Kidney capillary endothelial cell (primary cell): ENCODE data around the gene AAR2.
A peak's percentile ranks its signal among the peaks of the same experiment; 100 is the strongest.

Experiments used
- DNase-seq: peaks from one replicate; pipeline ENCODE4 v3.0.0-alpha.2; 2018; ENCODE audit warnings: low spot score

AAR2 gene, protein sequence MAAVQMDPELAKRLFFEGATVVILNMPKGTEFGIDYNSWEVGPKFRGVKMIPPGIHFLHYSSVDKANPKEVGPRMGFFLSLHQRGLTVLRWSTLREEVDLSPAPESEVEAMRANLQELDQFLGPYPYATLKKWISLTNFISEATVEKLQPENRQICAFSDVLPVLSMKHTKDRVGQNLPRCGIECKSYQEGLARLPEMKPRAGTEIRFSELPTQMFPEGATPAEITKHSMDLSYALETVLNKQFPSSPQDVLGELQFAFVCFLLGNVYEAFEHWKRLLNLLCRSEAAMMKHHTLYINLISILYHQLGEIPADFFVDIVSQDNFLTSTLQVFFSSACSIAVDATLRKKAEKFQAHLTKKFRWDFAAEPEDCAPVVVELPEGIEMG

DNA sequence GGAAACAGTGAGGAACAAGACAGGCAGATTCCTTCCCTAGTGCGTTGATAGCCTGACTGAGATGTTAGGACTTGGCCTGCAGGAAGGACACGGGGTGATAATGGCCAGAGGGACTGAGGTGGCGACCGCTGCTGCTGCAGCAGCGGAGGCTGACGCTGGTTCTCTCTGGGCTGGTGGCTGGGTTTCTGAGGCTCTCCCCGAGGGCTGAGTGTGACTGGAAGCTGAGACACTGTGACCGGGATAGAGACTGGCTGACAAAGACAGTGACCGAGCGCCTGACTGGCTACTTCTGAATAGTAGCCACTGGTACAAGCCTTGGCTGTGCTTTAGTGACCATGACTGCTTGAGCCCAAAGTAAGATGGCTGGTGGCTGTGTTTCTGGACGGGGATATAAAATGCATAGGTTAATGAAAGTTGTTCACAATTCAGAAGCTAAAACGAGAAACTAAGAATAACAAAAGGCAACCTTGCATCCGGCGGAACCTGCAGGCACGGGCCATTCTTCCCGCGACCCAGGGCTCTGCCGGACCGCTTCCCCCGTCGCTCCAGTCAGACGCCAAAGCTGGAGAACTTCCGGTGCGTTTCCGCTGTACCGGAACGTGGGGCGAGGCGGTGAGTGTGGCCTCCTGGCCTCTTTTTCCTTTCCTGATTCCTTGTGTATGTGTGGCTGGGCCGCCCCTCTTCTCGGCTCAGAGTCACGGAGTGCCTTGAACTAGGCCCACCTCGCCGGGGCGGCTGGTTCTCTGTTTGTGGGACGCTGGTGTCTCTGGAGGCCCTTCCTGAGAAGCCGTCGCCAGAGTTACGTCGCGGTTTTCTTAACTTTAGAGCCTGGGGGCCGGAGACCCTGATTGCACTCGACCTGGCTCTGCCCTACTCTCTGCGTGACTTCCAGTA lies at the start of gene AAR2:
AAR2 (plus strand) TSS at position 587 of the 894 bp plus-strand sequence. CDS start 3,391 bp downstream, outside the sequence.
- peak; percentile 75 for DNase-seq

DNA sequence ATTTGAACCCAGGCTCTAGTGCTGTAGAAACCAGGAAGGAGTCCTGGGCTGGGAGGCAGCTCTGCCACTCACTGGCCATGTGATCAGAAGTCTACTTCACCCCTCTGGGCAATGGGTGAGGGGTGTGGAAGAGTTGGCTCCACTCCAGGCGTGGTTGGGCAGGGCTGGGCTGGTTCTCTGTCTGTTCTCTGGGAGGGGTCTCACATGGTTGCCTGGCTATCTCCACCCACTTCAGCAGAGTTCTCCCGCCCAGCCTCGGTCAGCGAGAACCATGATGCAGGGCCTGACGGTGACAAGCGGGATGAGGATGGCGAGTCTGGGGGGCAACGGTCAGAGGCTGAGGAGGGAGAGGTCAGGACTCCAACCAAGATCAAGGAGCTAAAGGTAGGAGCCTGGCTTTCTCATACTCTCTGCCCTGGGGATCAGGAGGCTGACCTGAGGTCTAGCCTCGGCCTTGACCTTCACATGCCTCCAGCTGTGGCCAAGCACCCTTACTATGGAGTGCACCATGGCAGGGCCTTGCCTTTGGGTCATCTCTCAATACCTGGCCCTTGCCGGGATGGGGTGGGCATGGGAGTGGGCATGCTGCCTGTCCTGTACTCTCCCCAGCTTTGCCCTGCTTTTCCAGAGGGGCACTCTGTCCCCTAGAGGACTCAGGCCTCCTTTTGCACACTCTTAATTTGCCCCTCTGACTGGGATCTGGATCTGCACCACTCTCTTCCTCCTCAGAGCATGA lies 42.1 kb upstream of the AAR2 start:
- DNase-seq, result no peak

DNA sequence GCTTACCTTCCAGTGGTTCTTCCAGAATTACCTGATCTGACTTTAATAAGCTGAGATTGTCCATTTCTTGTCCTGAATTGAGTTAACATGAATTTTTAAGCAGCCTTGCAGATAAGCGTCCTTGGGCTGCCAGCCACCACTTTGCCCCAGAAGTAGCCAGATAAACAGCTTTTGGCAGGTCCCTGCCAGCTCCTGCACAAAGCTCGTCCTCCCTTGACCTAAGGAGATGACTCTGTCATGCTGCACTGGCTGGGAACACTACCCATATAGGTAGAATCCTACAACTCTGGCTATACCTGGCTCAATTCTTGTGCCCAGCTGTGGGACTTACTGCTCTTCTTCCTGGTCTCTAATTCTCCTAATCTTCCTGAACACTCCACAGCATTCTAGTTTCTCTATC lies 39.6 kb upstream of the AAR2 start:
- DNase-seq, result no peak

DNA sequence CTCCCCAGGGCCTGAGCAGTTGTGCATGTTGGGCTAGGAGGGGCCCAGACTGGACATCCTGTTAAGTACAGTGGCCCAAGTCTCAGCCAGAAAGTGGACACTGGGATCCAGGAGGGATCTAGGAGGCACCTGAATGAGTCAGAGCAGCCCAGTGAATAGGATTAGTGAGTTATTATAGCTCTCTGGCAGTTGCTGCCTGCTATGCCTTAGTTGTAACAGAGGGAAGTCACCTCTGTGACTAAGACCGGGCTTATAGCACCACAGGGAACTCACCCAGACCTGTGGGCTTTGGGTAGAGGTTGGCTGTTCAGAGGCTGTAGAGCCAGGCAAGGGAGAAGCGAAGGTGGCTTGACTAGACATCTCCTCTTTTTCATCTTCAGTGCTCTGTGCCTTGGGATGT lies 39.0 kb upstream of the AAR2 start:
- no peak for DNase-seq

DNA sequence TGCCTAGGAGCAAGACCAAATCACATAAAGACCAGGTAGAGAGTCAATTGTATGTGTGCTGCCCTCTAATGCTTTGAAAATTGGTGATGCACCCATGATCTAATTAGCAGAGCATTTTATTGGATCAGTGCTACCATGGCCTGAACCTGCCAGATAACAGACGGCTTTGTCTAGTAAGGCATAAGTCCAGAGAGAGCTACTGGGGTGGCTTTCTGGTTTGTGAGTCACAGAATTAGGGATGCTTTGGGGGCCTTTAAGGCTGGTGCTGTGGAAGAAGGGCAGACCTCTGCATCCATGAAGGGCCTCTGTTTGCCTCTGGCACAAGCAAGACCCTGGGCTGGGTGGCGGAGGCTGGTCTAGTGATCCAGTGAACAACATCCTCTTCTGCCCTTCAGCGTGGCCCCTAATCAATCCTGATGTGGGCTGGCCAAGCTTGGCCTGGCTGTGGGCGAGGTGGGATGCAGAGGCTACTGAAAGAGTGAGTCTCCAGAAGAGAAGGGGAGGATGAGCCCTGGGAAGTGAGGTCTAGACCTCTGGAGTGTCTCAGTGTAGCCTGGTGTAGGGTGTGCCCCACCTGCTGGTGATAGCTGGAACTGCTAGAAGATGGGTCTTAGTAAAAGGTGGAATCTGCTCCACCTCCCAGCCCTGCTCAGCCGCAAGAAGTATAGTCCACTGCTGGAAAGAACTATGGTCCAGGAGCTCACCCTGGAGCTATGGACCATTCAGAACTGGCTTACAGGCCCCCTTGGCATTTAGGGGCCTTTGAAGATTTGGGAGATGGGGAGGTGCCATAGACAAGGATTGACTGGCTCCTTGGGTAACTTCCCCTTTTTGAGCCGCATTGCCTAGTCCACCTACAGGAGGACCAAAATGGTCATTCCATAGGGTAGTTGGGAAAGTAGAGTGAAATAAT lies 36.7 kb upstream of the AAR2 start:
- peak; percentile 68 for DNase-seq

DNA sequence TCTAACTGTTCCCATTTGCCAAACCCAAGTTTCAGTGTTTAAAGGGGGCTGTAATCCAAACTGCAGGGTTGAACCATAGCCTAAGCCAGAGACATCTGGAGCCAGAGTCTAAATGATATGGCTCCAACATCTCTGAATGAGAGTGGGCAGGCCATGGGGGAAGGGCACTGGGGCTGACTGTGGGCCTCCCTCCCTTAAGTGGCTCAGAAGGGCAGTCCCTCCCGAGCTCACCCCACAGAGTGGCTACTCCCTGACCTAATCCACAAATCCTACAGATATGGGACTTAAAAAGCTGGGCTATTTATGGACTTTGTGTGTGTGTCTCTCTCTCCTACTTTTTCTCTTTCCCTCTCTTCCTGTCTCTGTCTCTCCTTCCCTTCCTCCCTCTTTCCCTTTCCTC lies 35.8 kb upstream of the AAR2 start:
- DNase-seq, result no peak

DNA sequence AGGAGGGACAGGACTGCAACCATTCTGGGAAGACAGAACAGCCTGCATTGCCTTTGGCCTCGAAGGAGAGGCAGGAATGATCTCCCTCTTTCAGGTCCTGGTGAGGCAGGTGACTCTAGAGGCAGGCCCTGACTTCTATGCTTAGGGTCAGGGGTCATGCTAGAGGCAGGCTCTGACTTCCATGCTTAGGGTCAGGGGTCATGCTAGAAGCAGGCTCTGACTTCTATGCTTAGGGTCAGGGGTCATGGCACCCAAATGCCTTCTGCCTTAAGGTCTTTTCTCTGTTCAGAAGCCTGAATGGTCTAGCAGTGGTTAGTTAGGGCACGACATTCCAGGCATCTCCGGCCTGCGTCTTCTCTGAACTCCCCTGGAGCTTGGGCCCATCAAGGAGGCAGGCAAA lies 35.1 kb upstream of the AAR2 start:
- DNase-seq, result no peak

DNA sequence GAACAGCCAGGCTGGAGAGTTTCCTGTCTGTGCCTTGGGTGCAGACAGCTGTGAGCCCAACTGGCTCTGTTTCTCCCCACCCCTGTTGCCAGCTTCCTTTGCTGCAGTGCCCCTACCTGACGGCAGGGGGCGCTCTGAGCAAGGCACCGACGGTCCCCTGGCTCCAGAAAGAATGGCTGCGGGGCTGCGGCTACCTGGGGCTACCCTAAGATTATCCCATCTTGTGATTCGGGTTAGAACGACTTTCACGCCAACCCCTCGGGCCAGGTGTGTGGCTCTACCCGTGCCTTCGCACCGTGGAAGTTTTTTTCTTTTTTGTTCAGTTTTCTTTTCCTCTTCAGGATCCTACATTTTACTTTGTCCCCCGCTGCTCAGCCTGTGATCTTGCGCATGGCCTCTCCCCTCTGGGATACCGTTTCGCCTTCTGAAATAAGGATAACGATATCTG lies 33.4 kb upstream of the AAR2 start:
- peak; percentile 54 for DNase-seq

DNA sequence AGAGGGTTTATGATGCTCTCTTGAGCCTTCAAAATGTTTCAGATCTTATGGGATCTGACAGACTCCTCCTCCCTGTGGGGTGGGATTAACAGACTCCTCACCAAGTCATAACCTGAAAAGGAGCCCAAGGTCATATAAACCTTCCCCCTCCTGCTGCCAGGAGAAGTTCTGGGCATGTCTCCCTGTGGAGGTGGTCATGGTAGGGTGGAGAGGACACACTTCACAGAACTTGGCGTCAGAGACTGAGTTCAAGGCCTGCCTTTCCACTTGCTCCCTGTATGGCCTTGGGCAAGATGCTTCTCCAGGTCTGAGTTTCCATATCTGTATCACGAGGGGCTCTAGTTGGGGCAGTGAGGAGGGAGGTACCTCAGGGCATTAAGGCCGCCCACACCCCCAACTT lies 32.4 kb upstream of the AAR2 start:
- DNase-seq, result no peak

DNA sequence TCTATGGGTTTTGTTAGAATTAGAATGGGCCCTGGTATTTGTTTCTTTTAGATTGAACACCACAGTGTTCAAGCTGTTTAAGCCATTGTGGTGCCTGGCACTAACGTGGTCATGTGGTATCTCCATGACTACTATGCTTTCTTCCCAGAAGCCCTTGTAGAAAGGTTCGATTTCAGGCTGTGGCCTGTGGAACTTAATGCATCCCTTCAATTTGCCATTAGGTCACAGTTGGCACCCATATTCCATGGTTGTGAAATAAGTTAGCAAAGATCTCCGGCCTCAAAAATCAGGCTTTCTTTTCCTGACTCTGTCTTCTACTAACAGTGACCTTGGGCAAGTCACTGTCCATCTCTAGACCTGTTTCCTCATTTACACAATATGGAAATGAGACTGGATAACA lies 31.3 kb upstream of the AAR2 start:
- no peak for DNase-seq

DNA sequence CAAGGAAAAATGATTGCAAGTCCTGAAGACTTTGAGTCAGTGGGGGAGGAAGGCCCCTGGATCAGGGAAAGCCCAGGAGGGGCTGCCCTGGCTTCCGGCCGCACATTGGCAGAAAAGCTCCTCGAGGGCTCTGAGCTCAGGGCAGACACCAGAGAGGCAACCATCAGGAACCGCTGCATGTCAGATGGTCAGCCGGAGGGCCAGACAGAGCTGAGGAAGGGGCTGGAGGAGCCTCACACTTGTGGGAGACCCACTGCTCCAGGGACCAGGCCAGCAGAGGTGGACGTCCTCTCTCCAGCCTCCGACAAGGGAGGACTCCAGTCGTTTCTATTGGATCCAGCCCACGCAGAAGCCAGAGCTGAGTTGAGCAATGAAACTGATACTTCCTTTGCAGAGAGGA lies 30.2 kb upstream of the AAR2 start:
- no peak for DNase-seq

DNA sequence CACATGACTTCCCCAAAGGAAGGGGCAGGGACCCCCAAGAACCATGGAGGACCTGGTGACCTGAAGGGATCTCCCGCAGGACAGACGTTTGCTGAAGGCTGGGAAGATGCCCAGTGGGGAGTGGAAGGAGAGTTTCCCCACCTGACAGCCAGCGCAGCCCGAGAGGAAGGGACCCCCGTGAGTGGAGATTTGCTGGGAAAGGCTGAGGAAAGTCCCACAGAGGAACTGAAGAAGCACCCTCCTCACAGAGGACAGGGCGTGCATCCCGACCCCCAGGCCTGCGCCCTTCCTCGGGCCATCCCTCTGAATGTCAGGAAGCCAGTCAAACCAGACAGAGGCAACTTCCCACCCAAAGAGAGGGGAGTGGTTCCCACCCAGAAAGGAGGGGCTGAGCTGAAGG lies 29.6 kb upstream of the AAR2 start:
- no peak for DNase-seq

DNA sequence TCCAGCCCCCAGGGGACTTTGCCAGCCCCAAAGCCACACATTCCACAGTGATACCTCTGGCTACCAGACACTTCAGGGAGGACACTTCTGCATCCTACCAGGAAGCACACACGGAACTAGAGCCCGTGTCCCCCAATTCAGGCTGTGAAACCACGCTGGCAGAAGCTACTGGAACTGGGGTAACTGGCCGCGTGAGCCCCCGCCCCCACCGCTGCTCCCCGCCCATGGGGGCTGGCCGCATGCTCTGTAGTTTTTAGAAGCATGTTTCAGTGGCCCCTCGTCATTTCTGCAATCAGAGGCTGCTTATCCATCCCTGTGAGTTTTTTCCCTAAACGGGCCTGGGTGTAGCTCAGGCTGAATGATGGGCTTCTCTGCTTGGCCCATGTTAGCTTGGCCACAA lies 28.7 kb upstream of the AAR2 start:
- DNase-seq, result no peak

DNA sequence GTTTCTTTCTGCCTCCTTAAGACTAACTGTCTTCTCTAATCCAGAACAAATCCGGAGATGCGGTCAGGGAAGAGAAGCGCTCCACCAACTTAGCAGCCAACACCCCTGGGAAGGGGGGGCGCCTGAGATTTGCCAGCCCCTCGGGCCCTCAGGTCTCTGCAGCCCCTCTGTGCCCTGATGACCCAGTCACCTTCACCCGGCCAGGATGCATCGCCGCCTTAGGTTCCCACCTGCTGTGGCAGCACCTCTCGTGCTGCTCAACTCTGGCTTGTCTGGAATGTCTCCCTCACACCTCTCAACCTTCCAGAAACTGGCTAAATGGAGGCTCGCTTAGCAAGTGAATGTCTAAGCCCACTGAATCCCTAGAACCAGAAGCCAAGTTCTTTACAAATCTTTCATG lies 28.0 kb upstream of the AAR2 start:
- DNase-seq, result no peak

DNA sequence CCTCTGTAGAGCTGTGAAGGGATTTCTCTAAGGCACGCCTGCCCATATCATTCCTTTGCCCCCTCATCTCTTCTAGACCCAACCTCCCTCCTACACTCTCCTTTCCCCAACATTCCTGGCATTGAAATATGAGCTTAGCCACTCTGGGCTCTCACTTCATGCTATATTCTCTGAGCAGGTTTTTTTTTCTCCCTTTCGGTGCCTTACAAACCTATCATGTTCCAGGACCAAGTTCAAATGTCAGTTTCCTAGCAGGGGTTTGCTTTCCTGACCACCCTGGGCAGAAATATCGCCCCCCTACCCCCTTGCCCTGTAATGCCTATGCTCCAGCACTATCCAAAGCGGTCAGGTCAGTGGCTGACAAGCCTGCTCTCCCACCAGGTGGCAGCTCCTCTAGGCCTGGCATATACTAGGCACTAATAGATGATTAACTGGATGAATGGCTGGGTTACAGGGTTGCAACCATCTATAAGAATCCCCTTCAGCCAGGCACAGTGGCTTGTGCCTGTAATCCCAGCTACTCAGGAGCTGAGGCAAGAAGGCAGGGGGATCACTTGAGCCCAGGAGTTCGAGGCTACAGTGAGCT lies 25.7 kb upstream of the AAR2 start:
- no peak for DNase-seq

DNA sequence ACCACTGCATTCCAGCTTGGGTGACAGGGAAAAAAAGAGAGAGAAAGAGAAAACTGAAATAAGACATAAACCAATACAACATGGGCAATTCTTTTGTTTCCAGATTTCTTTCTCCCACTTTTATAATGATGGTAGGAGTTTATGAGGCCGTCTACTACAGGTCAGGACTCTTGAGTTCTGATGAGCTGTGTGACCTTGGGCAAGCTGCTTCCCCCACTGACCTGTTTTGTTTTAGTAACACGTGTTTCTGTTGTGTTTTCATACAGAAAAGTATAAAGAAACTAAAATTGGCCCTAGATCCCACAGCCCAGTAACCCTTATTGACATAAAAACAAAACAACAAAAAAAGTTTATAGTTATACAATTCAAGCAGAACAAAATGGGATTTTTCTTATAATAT lies 22.9 kb upstream of the AAR2 start:
- no peak for DNase-seq

DNA sequence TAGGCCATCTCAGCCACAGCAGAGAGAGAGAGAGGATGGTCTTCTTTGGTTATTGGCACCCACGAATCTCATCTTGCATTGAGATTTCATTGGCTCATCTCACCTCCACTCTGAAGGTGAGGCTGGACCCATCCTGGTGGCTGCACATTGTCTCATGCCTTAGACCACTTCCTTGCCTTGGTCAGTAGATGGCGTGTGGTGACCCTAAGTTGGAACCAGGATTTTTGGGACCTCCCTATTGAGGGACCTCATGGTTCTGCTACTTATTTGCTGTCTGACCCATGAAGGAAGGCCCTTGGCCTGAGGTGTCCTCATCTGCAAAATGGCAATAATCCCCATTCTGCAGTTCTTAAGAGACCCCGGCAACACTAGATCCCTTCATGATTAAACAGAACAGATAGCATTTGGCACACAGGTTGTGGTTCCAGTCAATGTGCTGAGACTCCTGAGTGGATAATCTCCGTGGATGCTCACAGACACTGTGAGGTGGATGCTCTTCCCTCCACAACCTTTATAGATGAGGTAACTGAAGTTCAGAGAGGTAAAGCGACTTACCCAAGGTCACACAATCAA lies 21.5 kb upstream of the AAR2 start:
- DNase-seq, result no peak

DNA sequence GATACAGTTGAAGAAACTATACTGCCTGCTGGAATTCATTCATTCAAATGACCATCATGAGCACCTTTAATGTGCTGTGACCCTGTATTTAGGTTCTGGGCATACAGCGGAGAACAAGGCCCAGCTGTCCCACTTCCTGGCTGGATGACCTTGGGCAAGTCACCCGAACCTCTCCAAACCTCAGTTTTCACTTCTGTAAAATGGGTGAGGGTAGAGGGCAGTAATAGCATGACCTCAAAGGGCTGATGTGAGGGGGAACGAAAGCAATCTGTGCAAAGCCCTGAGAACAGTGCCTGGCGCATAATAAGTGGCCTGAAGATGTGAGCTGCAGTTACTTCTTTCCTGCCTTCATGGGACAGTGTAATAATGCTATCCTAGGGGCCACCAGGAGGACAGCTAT lies 20.5 kb upstream of the AAR2 start:
- no peak for DNase-seq

DNA sequence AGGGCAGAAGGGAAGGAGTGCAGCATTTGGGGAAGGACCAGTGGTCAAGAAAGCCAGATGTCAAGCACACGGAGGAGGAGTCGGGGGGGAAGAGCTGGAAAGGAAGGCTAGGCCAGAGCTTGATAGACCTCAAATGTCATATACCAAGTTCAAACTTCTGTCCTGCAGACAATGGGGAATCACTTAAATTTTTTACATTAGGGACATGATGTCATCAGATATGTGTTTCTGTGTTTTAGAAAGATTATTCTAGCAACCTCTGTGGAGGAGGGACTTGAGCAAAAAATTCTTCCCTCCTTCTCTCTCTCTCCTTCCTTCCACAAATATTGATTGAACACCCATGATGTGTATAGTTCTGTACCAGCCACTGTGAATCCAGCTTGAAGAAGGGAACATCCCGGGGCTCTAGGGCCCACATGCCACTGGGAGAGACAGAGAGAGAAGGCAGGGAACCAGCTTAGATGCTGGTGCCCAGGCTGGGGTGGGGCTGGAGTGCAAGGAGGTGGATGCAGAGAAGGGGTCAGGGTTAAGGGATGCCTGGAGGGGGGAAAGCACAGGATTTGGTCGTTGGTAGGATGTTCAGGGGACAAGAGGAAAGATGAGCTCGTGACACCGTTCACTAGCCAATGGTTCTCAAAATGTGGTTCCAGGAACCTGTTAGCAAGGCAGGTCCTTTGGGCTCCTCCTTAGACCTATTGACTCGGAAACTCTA lies 19.8 kb upstream of the AAR2 start:
- no peak for DNase-seq

DNA sequence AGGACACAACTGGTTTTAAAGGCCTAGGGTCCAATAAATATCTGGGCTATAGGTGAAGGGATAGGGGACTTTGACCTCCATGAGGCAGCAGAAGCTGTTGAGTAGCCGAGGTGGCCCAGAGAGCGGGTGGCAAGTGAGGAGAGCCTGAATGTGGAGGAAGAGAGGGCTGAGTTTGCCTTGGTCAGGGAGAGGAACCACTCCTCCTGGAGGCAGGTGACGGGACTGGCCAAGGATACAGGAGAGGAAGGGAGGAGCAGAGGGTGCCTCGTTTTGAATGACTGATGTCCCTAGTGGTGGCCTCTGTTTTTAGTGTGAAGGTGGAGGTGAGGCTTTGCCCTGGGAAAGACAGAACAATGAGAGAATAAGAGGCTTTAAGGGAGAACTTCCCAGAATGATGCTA lies 19.1 kb upstream of the AAR2 start:
- DNase-seq, result no peak
